SK-N-SH treated with all-trans-retinoic acid at 6 μM for 48 hours (cell line): ENCODE results near the gene HSD17B14.

Experiments
- ARNTL ChIP-seq: fragments of 450-650 bp; formaldehyde crosslinking; IDR thresholded peaks from 2 replicates; pipeline ENCODE4 v1.5.0; 2020; ENCODE audit warnings: low read depth, mild to moderate bottlenecking, moderate library complexity, borderline replicate concordance
- CSRNP3 ChIP-seq: fragments of 250-450 bp; sonication (Bioruptor Pico); IDR thresholded peaks from 2 replicates; pipeline ENCODE4 v1.5.1; 2021; ENCODE audit warnings: mild to moderate bottlenecking, moderate library complexity
- ZC3H10 ChIP-seq: fragments of 250-450 bp; sonication (Bioruptor Pico); IDR thresholded peaks from 2 replicates; pipeline ENCODE4 v1.5.1; 2021; ENCODE audit warnings: mild to moderate bottlenecking, moderate library complexity
- ZFP3 ChIP-seq: fragments of 250-450 bp; sonication (Bioruptor Pico); IDR thresholded peaks from 2 replicates; pipeline ENCODE4 v1.5.0; 2020; ENCODE audit warnings: mild to moderate bottlenecking, moderate library complexity
- ZNF565 ChIP-seq: fragments of 450-650 bp; formaldehyde crosslinking; conservative IDR thresholded peaks from 2 replicates; pipeline ENCODE4 v1.5.0; 2020; ENCODE audit warnings: low read depth, mild to moderate bottlenecking, moderate library complexity
- TF ChIP-seq, protein P1 (sequence below): fragments of 250-450 bp; sonication (Bioruptor Pico); IDR thresholded peaks from 2 replicates; pipeline ENCODE4 v1.8.0; 2020; ENCODE audit warnings: mild to moderate bottlenecking, moderate library complexity, borderline replicate concordance

DNA sequence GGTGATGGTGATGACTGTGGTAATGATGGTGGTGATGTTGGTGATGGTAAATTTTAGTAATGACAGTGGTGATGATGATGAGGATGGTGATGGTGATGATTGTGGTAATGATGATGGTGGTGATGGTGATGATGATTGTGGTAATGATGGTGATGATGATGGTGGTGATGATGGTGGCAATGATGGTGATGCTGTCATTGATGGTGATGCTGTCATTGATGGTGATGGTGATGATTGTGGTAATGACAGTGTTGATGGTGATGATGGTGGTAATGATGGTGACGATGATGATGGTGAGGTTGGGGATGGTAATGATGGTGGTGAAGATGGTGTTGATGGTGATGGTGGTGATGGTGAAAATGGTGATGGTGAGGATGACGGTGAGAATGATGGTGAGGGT, 13.8 kb downstream of the HSD17B14 start:
- TF ChIP-seq ZC3H10 (CRISPR knock-in tag), result no peak
- TF ChIP-seq, protein P1, sequence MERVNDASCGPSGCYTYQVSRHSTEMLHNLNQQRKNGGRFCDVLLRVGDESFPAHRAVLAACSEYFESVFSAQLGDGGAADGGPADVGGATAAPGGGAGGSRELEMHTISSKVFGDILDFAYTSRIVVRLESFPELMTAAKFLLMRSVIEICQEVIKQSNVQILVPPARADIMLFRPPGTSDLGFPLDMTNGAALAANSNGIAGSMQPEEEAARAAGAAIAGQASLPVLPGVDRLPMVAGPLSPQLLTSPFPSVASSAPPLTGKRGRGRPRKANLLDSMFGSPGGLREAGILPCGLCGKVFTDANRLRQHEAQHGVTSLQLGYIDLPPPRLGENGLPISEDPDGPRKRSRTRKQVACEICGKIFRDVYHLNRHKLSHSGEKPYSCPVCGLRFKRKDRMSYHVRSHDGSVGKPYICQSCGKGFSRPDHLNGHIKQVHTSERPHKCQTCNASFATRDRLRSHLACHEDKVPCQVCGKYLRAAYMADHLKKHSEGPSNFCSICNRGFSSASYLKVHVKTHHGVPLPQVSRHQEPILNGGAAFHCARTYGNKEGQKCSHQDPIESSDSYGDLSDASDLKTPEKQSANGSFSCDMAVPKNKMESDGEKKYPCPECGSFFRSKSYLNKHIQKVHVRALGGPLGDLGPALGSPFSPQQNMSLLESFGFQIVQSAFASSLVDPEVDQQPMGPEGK, result no peak
- no peak for TF ChIP-seq ZFP3 (CRISPR knock-in tag)
- TF ChIP-seq CSRNP3, result no peak
- TF ChIP-seq ZNF565 (CRISPR knock-in tag), result no peak
- no peak for TF ChIP-seq ARNTL (CRISPR knock-in tag)
